Esophagus muscularis mucosa (tissue), 4 donors: ENCODE data around the gene BTBD16.

ENCODE experiments used
- EP300 ChIP-seq: sonication (generic); formaldehyde crosslinking; IDR thresholded peaks from one replicate; pipeline ENCODE4 v1.6.1; 2017; ENCODE audit warnings: antibody characterized with exemption
- POLR2A ChIP-seq: fragments of 450-650 bp; IDR thresholded peaks from one replicate; pipeline ENCODE4 v1.6.1; 2017; ENCODE audit warnings: antibody characterized with exemption, moderate library complexity, mild to moderate bottlenecking, low read depth
- POLR2AphosphoS5 ChIP-seq, 2 donors: sonication (generic); formaldehyde crosslinking; IDR thresholded peaks; one replicate each; pipeline ENCODE4 v1.6.1; 2017; ENCODE audit warnings: antibody characterized with exemption in 2 of 2
- TF ChIP-seq, protein P1 (sequence below), 3 experiments: fragments of 200-600 bp in 2 of 3; fragments of 450-650 bp in 1 of 3; sonication (generic) in 2 of 3; IDR thresholded peaks; one replicate each; pipeline ENCODE4 v1.5.1; 2017 to 2019; ENCODE audit warnings: antibody characterized with exemption in 3 of 3, mild to moderate bottlenecking in 2 of 3, moderate library complexity in 1 of 3

DNA sequence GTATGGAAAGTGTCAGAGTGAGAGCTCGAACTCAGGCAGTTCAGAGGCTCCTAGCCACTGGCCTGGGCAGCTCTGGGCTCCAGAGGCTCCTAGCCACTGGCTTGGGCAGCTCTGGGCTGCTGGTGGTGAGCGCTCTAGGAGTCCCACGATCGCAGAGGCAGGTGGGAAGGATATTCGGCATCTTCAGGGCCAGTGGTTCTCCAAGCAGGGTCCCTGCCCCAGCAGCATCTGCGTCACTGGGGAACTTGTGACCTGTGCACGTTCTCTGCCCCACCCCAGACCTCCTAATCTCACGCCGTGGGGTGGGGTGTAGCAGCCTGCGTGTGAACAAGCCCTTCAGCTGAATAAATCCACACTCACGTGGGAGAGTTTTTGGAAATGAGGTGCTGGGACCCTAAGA, 25.2 kb upstream of the BTBD16 start:
- TF ChIP-seq, protein P1, sequence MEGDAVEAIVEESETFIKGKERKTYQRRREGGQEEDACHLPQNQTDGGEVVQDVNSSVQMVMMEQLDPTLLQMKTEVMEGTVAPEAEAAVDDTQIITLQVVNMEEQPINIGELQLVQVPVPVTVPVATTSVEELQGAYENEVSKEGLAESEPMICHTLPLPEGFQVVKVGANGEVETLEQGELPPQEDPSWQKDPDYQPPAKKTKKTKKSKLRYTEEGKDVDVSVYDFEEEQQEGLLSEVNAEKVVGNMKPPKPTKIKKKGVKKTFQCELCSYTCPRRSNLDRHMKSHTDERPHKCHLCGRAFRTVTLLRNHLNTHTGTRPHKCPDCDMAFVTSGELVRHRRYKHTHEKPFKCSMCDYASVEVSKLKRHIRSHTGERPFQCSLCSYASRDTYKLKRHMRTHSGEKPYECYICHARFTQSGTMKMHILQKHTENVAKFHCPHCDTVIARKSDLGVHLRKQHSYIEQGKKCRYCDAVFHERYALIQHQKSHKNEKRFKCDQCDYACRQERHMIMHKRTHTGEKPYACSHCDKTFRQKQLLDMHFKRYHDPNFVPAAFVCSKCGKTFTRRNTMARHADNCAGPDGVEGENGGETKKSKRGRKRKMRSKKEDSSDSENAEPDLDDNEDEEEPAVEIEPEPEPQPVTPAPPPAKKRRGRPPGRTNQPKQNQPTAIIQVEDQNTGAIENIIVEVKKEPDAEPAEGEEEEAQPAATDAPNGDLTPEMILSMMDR (IDR thresholded peaks at IDR 0.05) = no peak
- no peak for TF ChIP-seq EP300
- TF ChIP-seq POLR2A = no peak
- TF ChIP-seq POLR2AphosphoS5 (IDR thresholded peaks at IDR 0.05) = no peak
